Peyer's patch (tissue), 4 donors: ENCODE results near the gene NTNG2.

Experiments
- POLR2A ChIP-seq, 2 donors: fragments of 450-650 bp; IDR thresholded peaks; one replicate each; pipeline ENCODE4 v1.5.1; 2017; ENCODE audit warnings: antibody characterized with exemption in 2 of 2, mild to moderate bottlenecking in 2 of 2, moderate library complexity in 2 of 2
- TF ChIP-seq, protein P1 (sequence below), 6 experiments: fragments of 450-650 bp in 4 of 6; fragments of 200-600 bp in 2 of 6; sonication (generic) in 1 of 6; IDR thresholded peaks; one replicate each; pipeline ENCODE4 v1.5.1; 2017 to 2019; ENCODE audit warnings: antibody characterized with exemption in 6 of 6, mild to moderate bottlenecking in 3 of 6, moderate library complexity in 1 of 6

GRCh38 chr9:132144708-132145365, 17.0 kb upstream of the NTNG2 start:
- TF ChIP-seq POLR2A (IDR thresholded peaks at IDR 0.05): no peak
- TF ChIP-seq, protein P1, sequence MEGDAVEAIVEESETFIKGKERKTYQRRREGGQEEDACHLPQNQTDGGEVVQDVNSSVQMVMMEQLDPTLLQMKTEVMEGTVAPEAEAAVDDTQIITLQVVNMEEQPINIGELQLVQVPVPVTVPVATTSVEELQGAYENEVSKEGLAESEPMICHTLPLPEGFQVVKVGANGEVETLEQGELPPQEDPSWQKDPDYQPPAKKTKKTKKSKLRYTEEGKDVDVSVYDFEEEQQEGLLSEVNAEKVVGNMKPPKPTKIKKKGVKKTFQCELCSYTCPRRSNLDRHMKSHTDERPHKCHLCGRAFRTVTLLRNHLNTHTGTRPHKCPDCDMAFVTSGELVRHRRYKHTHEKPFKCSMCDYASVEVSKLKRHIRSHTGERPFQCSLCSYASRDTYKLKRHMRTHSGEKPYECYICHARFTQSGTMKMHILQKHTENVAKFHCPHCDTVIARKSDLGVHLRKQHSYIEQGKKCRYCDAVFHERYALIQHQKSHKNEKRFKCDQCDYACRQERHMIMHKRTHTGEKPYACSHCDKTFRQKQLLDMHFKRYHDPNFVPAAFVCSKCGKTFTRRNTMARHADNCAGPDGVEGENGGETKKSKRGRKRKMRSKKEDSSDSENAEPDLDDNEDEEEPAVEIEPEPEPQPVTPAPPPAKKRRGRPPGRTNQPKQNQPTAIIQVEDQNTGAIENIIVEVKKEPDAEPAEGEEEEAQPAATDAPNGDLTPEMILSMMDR (IDR thresholded peaks at IDR 0.05): no peak
